GM20431 (cell line): ENCODE measurements around the gene PFKL.

Source experiments
- in situ Hi-C: fragments of 300-500 bp; cut with MseI, MboI; formaldehyde crosslinking; loops from one replicate; pipeline ENCODE4 v1.15.0; 2020; ENCODE audit warnings: low sequenced_read_pairs; ENCODE audit not compliant: unreplicated experiment

Gene PFKL

DNA sequence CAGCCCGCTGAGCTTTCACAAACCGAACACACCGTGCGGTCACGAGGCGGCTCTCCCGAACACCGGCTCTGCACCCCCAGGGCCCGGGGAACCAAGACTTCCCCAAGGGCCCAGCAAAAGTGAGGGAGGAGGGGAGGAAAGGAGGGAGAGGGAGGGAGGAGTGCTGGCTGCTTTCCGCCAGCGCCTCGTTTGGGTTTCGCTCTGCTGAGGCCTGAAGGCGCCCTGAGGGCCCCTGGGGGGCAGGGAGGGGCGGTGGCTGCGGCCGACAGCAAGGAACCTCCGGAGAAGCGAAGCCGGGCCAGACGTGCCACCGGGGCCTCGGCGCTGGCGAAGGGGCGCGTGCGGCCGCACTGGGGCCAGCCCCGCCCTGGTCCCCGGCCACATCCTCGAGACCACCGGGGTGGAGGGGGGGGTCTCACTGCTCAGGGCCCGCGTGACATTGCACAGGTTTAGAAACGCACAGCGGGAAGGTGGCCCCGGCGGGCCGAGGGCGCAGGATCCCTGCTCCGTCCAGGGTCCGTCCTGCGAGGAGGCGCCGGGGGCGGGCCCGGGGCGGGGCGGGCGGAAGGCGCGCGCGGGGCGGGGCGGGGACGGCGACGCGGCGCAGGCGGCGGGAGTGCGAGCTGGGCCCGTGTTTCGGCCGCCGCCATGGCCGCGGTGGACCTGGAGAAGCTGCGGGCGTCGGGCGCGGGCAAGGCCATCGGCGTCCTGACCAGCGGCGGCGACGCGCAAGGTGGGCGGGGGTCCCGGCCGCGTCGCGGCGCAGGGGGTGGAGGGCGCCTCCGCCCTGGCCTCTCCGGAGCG is at the start of gene PFKL:
Gene PFKL (plus strand): TSS at position 596 of the 804 bp plus-strand sequence. CDS start 53 bp downstream, at position 649.
- in situ Hi-C loops, result no loop called here

- in situ Hi-C loops, result no loop called here
These were observed 45.8 kb upstream of the PFKL start for GRCh38 chr21:44253832-44254710.

DNA sequence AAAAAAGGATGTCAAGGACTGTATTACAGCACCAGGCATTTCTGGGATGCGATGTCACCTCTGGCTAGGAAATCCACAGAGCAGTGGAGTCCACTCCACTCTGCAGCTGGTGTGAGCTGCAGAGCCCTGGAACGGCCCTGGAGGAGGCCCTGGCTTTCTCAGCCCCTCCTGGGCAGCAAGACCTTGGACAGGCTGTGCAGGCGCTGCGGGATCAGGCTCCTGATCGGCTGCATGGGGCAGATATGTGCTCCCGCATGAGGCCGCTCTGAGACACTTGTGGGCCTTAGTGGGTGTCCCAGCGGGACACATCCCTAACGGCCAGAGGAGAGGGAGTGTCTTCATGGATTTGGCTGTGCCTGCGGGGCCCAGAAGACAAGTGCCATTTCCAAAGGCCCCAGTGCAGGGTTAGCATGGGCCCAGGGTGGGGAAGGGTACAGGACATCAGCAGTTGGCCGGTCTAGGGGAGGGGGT is 44.3 kb upstream of the PFKL start:
- in situ Hi-C loops, result no loop called here

GRCh38 chr21:44258056-44258725 is 41.7 kb upstream of the PFKL start:
- in situ Hi-C loops, result no loop called here

DNA sequence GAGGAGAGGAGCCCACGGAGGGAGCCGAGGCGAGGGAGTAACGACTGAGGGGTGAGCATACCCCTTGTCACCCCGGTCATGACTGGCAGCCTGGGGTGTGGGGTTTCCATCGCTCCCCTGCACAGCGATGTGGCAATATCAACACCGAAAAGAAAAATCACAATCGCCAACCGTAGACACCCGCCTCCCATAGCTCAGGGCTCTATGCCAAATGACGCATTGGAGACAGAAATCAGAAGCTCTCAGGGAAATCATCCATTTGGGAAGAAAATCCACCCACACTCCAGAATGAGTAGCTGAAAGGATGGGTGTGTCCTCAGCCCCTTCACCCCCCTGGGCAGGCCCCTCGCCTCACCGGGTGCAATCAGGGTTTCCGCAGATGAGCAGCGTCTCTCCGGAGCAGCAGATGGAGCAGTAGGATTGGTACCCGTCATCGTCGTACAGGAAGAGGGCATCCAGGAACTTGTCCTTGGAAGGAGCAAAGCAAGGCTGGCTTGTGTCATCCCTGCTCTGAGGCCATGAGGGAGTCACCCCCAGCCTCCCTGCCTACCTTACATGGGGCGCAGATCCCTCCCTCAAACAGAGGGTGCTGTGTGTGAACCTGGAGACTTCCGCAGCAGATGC is 40.7 kb upstream of the PFKL start:
- in situ Hi-C loops, result no loop called here

- in situ Hi-C loops, result no loop called here
These were observed 39.8 kb upstream of the PFKL start for GRCh38 chr21:44260066-44260465.

- in situ Hi-C loops, result no loop called here
These were observed 38.8 kb upstream of the PFKL start for GRCh38 chr21:44260791-44261631.

- in situ Hi-C loops, result no loop called here
These were observed 38.1 kb upstream of the PFKL start, which contains the start of gene DNMT3L for GRCh38 chr21:44261675-44262295. DNMT3L (minus strand) TSS chr21:44261897; CDS start chr21:44261259, 638 bp downstream.

DNA sequence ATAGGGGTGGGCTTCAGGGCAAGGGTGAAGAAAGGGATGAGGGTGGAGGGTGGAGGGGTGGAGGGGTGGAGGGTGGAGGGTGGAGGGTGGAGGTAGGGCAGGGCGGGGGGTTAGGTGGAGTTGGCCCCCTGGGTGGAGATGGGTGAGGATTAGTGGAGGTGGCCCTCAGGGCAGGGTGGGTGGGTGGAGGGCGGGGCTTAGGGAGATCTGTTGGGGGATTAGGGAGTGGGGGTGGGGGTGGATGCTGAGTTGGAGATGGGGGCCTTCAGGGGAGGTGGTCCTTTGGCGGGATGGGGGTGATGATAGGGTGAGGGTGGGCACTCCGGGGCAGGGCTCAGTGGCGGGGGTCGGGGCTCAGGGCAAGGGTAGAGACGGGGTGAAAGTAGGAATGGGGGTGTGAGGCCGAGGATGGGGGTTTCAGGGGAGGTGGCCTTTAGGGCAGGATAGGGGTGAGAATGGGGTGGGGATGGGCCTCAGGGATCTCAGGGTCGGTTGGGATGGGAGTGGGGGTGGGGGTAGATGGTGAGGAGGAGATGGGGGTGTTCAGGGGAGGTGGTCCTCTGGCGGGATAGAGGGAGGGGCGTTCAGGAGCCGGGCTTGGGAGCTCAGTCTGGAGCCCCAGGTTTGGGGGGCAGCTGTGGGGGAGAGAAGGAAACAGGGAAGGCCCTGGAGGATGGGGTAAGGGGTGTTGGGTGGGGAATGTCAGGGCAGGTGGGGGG is 37.4 kb upstream of the PFKL start:
- in situ Hi-C loops, result no loop called here

DNA sequence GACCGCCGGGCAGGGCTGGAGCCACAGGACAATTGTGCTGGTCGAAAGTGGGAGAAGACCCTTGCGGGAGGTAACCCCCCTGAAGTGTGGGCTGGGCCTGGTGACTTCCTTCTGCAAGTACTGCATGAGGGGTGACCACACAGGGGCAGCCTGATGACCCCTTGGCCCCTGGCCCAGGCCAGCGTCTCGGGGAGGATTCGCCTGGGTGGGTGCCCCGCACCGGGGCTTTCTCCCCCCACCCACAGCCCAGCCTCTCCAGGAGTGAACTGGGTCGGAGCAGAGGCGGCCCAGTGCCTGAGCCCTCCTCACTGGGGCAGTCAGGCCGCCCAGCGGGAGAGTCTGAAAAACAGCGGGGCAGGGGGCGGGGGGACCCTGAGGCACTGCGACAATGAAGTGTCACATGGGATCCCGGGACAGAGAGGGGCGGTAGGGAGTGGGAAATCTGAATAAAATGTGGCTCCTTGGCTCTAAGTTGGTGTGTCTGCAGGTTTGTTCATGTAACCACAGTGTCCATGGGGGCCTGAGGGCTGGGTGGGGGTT is 36.6 kb upstream of the PFKL start:
- in situ Hi-C loops, result no loop called here

DNA sequence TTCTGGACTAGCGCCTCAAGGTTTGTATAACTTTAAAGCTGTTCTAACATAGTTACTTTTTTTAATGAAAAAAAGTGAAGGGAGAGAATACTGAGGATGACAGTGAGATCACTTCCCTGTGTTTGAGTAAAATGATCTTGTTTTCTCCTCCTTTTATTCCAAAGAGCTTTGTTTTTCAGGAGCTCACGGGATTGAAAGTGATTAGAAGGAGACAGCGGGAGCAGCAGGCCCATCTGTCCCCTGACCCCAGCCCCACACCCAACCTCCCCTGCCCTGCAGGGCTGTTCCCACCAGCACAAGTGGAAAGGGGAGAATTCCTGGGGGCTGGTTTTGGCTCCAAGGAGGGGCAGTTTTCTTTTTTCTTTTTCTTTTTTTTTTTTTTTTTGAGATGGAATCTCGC is 36.1 kb upstream of the PFKL start:
- in situ Hi-C loops, result no loop called here

DNA sequence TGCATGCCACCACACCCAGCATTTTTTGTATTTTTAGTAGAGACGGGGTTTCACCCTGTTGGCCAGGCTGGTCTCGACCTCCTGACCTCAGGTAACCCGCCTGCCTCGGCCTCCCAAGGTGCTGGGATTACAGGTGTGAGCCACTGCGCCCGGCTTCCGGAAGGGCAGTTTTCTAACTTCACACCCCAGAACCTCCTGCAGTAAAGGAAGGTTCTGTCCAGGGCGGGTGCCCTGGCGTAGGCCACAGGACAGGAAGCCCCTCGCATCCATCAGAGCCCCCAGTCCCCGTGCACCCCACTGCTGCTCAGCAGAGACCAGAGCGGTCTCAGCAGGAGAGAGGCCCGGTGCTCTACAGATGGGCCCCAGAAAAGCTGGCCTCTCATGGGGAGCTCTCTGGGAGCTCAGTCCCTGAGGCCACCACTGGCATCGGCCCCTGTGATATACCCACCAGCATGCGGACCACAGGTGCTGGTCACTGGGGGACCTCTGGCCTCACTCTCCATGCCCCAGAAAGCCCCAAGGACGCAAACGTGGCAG is 34.1 kb upstream of the PFKL start:
- in situ Hi-C loops, result no loop called here

DNA sequence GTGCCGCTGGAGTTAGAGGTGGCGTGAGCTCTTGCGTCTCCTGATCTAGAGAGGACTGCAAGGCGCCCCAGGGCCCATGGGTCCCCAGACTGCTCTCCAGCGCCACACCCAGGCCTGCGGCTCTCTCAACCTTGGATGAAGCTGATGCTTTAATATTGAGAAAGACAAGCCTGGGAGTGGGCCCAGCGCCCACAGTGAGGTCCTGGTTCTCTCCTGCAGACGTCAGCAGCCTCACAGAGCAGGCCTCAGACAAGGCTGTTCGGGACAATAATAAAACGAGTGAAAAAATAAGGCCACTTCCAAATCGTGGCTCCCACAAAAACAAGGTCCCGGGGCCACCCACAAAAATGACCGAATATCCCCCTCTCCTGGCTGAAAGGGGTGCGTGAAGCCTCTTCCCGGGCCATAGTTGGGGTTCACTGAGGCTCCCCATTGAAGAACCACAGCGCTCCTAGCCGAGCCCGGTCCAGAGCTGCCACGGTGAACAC is 32.2 kb upstream of the PFKL start:
- in situ Hi-C loops, result no loop called here

DNA sequence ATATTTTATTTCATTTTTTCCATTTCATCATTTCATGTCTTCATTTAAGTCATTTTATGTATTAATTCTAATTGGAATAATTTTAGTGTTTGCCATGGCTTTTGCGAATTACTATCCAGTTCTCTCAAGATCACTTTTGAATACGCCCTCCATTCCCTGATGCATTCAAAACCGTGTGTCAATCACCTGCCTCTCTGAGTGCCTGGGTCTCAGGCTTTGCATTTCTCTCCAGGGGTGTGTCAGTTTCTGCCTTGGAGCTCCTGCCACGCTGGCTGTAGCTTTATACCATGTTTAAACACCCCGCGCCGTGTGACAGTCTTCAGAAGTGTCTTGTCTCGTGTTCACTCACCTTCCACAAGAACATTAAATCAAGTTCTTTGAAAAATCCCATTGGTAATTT is 30.8 kb upstream of the PFKL start:
- in situ Hi-C loops, result no loop called here

DNA sequence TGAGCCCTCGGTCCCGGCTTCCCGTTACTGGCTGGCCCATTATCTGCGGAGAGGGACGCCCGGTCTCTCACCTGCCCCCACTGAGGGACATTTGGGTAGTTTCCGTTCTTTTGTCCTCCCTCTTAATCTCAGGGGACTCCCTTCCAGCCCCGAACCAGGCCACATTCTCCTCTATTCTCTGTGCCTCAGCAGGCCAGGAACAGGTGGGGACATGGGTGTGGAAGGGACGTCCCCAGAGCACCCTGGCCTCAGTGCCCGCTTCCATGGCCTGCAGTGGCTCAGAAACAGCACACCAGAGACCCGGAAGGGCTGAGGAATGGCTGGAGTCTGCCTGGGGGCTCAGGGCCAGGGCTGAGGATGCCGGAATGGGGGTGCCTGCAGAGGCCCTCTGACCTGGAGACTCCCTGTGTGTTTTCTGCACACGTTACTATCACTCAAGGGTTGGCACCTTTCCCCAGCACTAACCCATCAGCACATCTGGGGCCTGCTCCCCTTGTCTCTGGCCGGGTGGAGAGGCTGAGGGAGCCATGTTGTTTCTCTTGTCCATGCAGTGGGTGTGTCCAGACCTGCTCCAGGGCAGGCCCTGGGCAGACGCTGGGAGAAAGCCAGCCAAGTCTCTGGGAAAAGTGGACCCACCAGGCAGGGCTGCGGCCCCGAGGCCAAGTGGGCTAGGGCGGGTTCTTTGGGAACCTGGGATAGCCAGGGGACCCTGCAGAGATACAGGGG is 28.1 kb upstream of the PFKL start:
- in situ Hi-C loops, result no loop called here

GRCh38 chr21:44272284-44272858 is 27.5 kb upstream of the PFKL start:
- in situ Hi-C loops, result no loop called here
